ENCODE measurements around the gene NIPAL1. TPM values are rescaled to one million over a fixed set of nuclear protein-coding genes. Genes with fewer than 3 reads are reported as not detected.

The NIPAL1 gene
- total and polyA plus RNA-seq, 2 experiments from 2014 or later = 0.95 to 3.7 TPM

GRCh38 chr4:48079972-48080391, 63.4 kb downstream of the NIPAL1 start:
- no peaks in the 10 kb centered on the region for H3K9me2 ChIP-seq (ENCODE audit: insufficient read depth)
- H3K36me3 ChIP-seq (ENCODE audit: low read depth) = no peaks in the 10 kb centered on the region
- in situ Hi-C loops (cut with MboI) = loop anchor here (10.0 kb wide), 1 partner anchor 75 kb away; no protein-coding TSS in a partner anchor
- H4K20me1 ChIP-seq (ENCODE audit: insufficient read depth) = no peaks in the 10 kb centered on the region
- H3K27me3 ChIP-seq (replicated peaks; ENCODE audit: insufficient read depth) = peaks cover 19% of the 10 kb centered on the region
- H3K9ac ChIP-seq = no peak overlapping the region
- H3F3A ChIP-seq (ENCODE audit: insufficient read depth) = no peaks in the 10 kb centered on the region
- H3K4me1 ChIP-seq (ENCODE audit: insufficient read depth) = peaks cover 5% of the 10 kb centered on the region; the same call in 1 of the 2 replicates
- no peak for TF ChIP-seq EZH2phosphoT487 (IDR thresholded peaks at IDR 0.05; ENCODE audit: insufficient read depth, low read depth)
- TF ChIP-seq EZH2 (IDR thresholded peaks at IDR 0.05; ENCODE audit: insufficient read depth, poor library complexity, severe bottlenecking) = no peak
- H2AFZ ChIP-seq = no peak overlapping the region
- no peak overlapping the region for H3K4me3 ChIP-seq
- no peak overlapping the region for H3K27ac ChIP-seq
- DNase-seq = no peak
- no peaks in the 10 kb centered on the region for H3K9me3 ChIP-seq (ENCODE audit: low read depth)
- no peak overlapping the region for H3K4me2 ChIP-seq (ENCODE audit: unreplicated experiment)
- WGBS, 2 experiments (ENCODE audit: low coverage in 1 of 2, low lambda C conversion rate in 2 of 2, missing lambda C conversion rate in 2 of 2) = 95 to 98% methylated on average over 3 of the region's 3 CpGs
- H3K79me2 ChIP-seq (ENCODE audit: insufficient read depth) = no peaks in the 10 kb centered on the region

GRCh38 chr4:48081196-48081595, 64.6 kb downstream of the NIPAL1 start:
- H3K27me3 ChIP-seq (replicated peaks; ENCODE audit: insufficient read depth) = peaks cover 19% of the 10 kb centered on the region
- no peak for TF ChIP-seq EZH2 (IDR thresholded peaks at IDR 0.05; ENCODE audit: insufficient read depth, poor library complexity, severe bottlenecking)
- H3K79me2 ChIP-seq (ENCODE audit: insufficient read depth) = no peaks in the 10 kb centered on the region
- H3K4me2 ChIP-seq (ENCODE audit: unreplicated experiment) = no peak overlapping the region
- no peak overlapping the region for H3K27ac ChIP-seq
- no peak overlapping the region for H3K9ac ChIP-seq
- in situ Hi-C loops (cut with MboI) = no loop called here
- H3K4me1 ChIP-seq (ENCODE audit: insufficient read depth) = peaks cover 5% of the 10 kb centered on the region; the same call in 1 of the 2 replicates
- WGBS, 2 experiments (ENCODE audit: low coverage in 1 of 2, low lambda C conversion rate in 2 of 2, missing lambda C conversion rate in 2 of 2) = 81% methylated on average over 1 of the region's 1 CpG
- no peaks in the 10 kb centered on the region for H3K9me3 ChIP-seq (ENCODE audit: low read depth)
- no peak for DNase-seq
- no peaks in the 10 kb centered on the region for H4K20me1 ChIP-seq (ENCODE audit: insufficient read depth)
- H3F3A ChIP-seq (ENCODE audit: insufficient read depth) = no peaks in the 10 kb centered on the region
- no peak overlapping the region for H3K4me3 ChIP-seq
- H3K9me2 ChIP-seq (ENCODE audit: insufficient read depth) = no peaks in the 10 kb centered on the region
- no peaks in the 10 kb centered on the region for H3K36me3 ChIP-seq (ENCODE audit: low read depth)
- no peak overlapping the region for H2AFZ ChIP-seq

GRCh38 chr4:48082956-48083355, 66.4 kb downstream of the NIPAL1 start:
- no peaks in the 10 kb centered on the region for H3K79me2 ChIP-seq (ENCODE audit: insufficient read depth)
- in situ Hi-C loops (cut with MboI) = no loop called here
- WGBS, 2 experiments (ENCODE audit: low coverage in 1 of 2, low lambda C conversion rate in 2 of 2, missing lambda C conversion rate in 2 of 2) = 48 to 57% methylated on average over 2 of the region's 2 CpGs

GRCh38 chr4:48085821-48086589, 69.4 kb downstream of the NIPAL1 start:
- no peak overlapping the region for H3K27ac ChIP-seq
- no peak overlapping the region for H3K9ac ChIP-seq
- H3K36me3 ChIP-seq (ENCODE audit: low read depth) = no peaks in the 10 kb centered on the region
- no peak for DNase-seq
- H3K4me1 ChIP-seq (ENCODE audit: insufficient read depth) = no peaks in the 10 kb centered on the region
- H3K9me2 ChIP-seq (ENCODE audit: insufficient read depth) = no peaks in the 10 kb centered on the region
- in situ Hi-C loops (cut with MboI) = no loop called here
- H4K20me1 ChIP-seq (ENCODE audit: insufficient read depth) = no peaks in the 10 kb centered on the region
- TF ChIP-seq EZH2phosphoT487 (IDR thresholded peaks at IDR 0.05; ENCODE audit: insufficient read depth, low read depth) = no peak
- no peak for TF ChIP-seq EZH2 (IDR thresholded peaks at IDR 0.05; ENCODE audit: insufficient read depth, poor library complexity, severe bottlenecking)
- H2AFZ ChIP-seq = no peak overlapping the region
- no peaks in the 10 kb centered on the region for H3F3A ChIP-seq (ENCODE audit: insufficient read depth)
- no peaks in the 10 kb centered on the region for H3K79me2 ChIP-seq (ENCODE audit: insufficient read depth)
- no peaks in the 10 kb centered on the region for H3K9me3 ChIP-seq (ENCODE audit: low read depth)
- peaks cover 19% of the 10 kb centered on the region for H3K27me3 ChIP-seq (replicated peaks; ENCODE audit: insufficient read depth)
- 59 to 62% methylated on average over 8 of the region's 8 CpGs for WGBS, 2 experiments (ENCODE audit: low coverage in 1 of 2, low lambda C conversion rate in 2 of 2, missing lambda C conversion rate in 2 of 2)
- no peak overlapping the region for H3K4me3 ChIP-seq
- H3K4me2 ChIP-seq (ENCODE audit: unreplicated experiment) = no peak overlapping the region

More at GRCh38 chr4:48082956-48083355, 66.4 kb downstream of the NIPAL1 start:
- Histone ChIP-seq H3F3A (ENCODE audit: insufficient read depth) (no peaks in the 10 kb centered on the region), H3K4me1 (ENCODE audit: insufficient read depth) (peaks cover 5% of the 10 kb centered on the region; the same call in 1 of the 2 replicates), H3K9me2 (ENCODE audit: insufficient read depth) (no peaks in the 10 kb centered on the region), H3K4me3 (no peak overlapping the region), H3K9ac (no peak overlapping the region), H3K36me3 (ENCODE audit: low read depth) (no peaks in the 10 kb centered on the region), H3K27ac (no peak overlapping the region), H4K20me1 (ENCODE audit: insufficient read depth) (no peaks in the 10 kb centered on the region), H3K27me3 (replicated peaks; ENCODE audit: insufficient read depth) (peaks cover 19% of the 10 kb centered on the region), H3K9me3 (ENCODE audit: low read depth) (no peaks in the 10 kb centered on the region), H3K4me2 (ENCODE audit: unreplicated experiment) (no peak overlapping the region), H2AFZ (no peak overlapping the region)
- TF ChIP-seq EZH2phosphoT487 (IDR thresholded peaks at IDR 0.05; ENCODE audit: insufficient read depth, low read depth) (no peak), EZH2 (IDR thresholded peaks at IDR 0.05; ENCODE audit: insufficient read depth, poor library complexity, severe bottlenecking) (no peak)
- no peak for DNase-seq

Other genes with a start within 250 kb of the NIPAL1 start
- 0.63 and 0.86 TPM in 2 replicates for gene CORIN, start 178.7 kb upstream of the NIPAL1 start, total RNA-seq (2014; rRNA removed; shearing (Covaris generic))
- 0.70 and 0.74 TPM in 2 replicates for gene CORIN, start 178.7 kb upstream of the NIPAL1 start, polyA plus RNA-seq (2016; fragmentation: Nextera tagmentation; extraction: Ambion mirVana)
- 3.8 and 4.6 TPM in 2 replicates for gene NFXL1, start 102.2 kb upstream of the NIPAL1 start, total RNA-seq (2014; rRNA removed; shearing (Covaris generic))
- gene NFXL1, start 102.2 kb upstream of the NIPAL1 start, polyA plus RNA-seq (2016; fragmentation: Nextera tagmentation; extraction: Ambion mirVana) = 6.3 and 7.7 TPM in 2 replicates
- gene CNGA1, start 91 bp upstream of the NIPAL1 start, total RNA-seq (2014; rRNA removed; shearing (Covaris generic)) = not detected in 2 replicates
- not detected in 2 replicates for gene CNGA1, start 91 bp upstream of the NIPAL1 start, polyA plus RNA-seq (2016; fragmentation: Nextera tagmentation; extraction: Ambion mirVana)
- gene TXK, start 117.5 kb downstream of the NIPAL1 start, total RNA-seq (2014; rRNA removed; shearing (Covaris generic)) = not detected in 2 replicates
- not detected in 2 replicates for gene TXK, start 117.5 kb downstream of the NIPAL1 start, polyA plus RNA-seq (2016; fragmentation: Nextera tagmentation; extraction: Ambion mirVana)